ENCODE measurements around the gene PLAC9. TPM values are rescaled to one million over a fixed set of nuclear protein-coding genes. Genes with fewer than 3 reads are reported as not detected.

The PLAC9 gene
- total and polyA plus RNA-seq, 2 experiments from 2014 or later = 1.1 to 11.0 TPM

- no peaks in the 10 kb centered on the region for H3K79me2 ChIP-seq (replicated peaks; ENCODE audit: insufficient read depth)
- no peak overlapping the region for H3K4me2 ChIP-seq
- H3K27me3 ChIP-seq (ENCODE audit: insufficient read depth) = no peaks in the 10 kb centered on the region
- H2AFZ ChIP-seq = no peak overlapping the region
- no peak for ATAC-seq
- Mint-ChIP-seq H3K4me1 (peaks cover 15% of the 10 kb centered on the region), H3K9me3 (no peaks in the 10 kb centered on the region; the same call in 2 of the 3 replicates), H3K27me3 (ENCODE audit: insufficient read depth, low read depth, poor library complexity) (peaks cover 6% of the 10 kb centered on the region), H3K27ac (no peak overlapping the region), H3K4me3 (no peak overlapping the region), H3K36me3 (ENCODE audit: low read depth) (peaks cover 31% of the 10 kb centered on the region)
- TF ChIP-seq POLR2AphosphoS5 (IDR thresholded peaks at IDR 0.05; ENCODE audit: low read depth) (no peak), CTCF (conservative IDR thresholded peaks at IDR 0.05; ENCODE audit: low read depth in 2 of 2) (no peak), NANOG (IDR thresholded peaks at IDR 0.05; ENCODE audit: borderline replicate concordance) (no peak), STAT1 (IDR thresholded peaks at IDR 0.05; ENCODE audit: unreplicated experiment) (no peak), ZNF331 (CRISPR knock-in tag; IDR thresholded peaks at IDR 0.05; ENCODE audit: low read depth) (no peak)
- no peaks in the 10 kb centered on the region for H4K20me1 ChIP-seq (replicated peaks; ENCODE audit: insufficient read depth)
- H3K27ac ChIP-seq (ENCODE audit: low read depth) = no peak overlapping the region
- H3K36me3 ChIP-seq (ENCODE audit: insufficient read depth) = no peaks in the 10 kb centered on the region
- no peaks in the 10 kb centered on the region for H3K9me2 ChIP-seq (ENCODE audit: insufficient read depth)
- no peaks in the 10 kb centered on the region for H3F3A ChIP-seq (replicated peaks; ENCODE audit: low read depth)
- DNase-seq (ENCODE audit: low spot score) = no peak
- H3K4me1 ChIP-seq (ENCODE audit: insufficient read depth) = no peaks in the 10 kb centered on the region
- H3K4me3 ChIP-seq = no peak overlapping the region
Observed at GRCh38 chr10:80154626-80154977, 22.1 kb downstream of the PLAC9 start.

DNA sequence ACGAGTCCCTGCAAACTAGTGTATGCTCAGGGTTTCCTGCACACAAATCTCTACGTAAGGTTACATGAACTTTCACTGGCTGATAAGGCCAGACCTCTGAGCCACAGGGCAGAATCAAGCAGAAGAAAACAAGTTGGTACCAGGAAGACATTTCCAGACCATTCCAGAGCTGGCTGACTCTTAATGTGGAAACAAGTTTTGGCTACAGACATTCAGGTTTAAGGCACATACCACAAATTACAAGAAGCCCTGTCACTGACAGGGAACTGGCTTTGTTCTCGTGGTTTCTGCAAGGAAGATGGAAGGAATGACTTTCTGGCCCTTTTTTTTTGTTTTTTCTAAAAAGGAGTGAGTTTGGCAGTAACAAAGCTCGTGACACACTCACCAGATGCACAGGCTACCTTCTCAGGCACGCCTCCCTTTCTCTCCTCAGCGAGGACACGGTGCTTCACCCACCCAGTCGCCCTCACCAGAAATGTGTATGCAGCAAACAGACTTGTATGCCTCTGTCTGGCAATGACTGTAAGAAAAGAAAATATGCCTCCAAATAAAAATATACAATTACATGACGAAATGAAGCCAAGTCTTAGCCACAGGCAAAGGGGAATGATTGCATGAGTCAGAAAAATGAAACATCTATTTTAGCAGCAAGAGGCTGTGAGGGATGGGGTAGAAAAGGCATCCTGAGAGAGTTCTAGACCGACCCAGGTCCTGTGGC, 22.6 kb downstream of the PLAC9 start:
- no peak overlapping the region for H3K4me3 Mint-ChIP-seq
- Histone ChIP-seq H3K4me3 (no peak overlapping the region), H4K20me1 (replicated peaks; ENCODE audit: insufficient read depth) (no peaks in the 10 kb centered on the region), H3K9me2 (ENCODE audit: insufficient read depth) (no peaks in the 10 kb centered on the region), H3K4me1 (ENCODE audit: insufficient read depth) (no peaks in the 10 kb centered on the region), H3F3A (replicated peaks; ENCODE audit: low read depth) (no peaks in the 10 kb centered on the region), H3K27me3 (ENCODE audit: insufficient read depth) (no peaks in the 10 kb centered on the region), H3K36me3 (ENCODE audit: insufficient read depth) (no peaks in the 10 kb centered on the region), H3K27ac (ENCODE audit: low read depth) (no peak overlapping the region), H3K79me2 (replicated peaks; ENCODE audit: insufficient read depth) (no peaks in the 10 kb centered on the region), H2AFZ (no peak overlapping the region), H3K4me2 (no peak overlapping the region)
- ATAC-seq = no peak
- DNase-seq (ENCODE audit: low spot score) = no peak
- no peak for TF ChIP-seq POLR2AphosphoS5 (IDR thresholded peaks at IDR 0.05; ENCODE audit: low read depth)
- no peak for TF ChIP-seq JUNB (IDR thresholded peaks at IDR 0.05; ENCODE audit: unreplicated experiment)
- TF ChIP-seq CTCF (conservative IDR thresholded peaks at IDR 0.05; ENCODE audit: low read depth in 2 of 2) = no peak
- no peak for TF ChIP-seq STAT1 (IDR thresholded peaks at IDR 0.05; ENCODE audit: unreplicated experiment)
- TF ChIP-seq ZNF331 (CRISPR knock-in tag; IDR thresholded peaks at IDR 0.05; ENCODE audit: low read depth) = no peak
- TF ChIP-seq, protein P1, sequence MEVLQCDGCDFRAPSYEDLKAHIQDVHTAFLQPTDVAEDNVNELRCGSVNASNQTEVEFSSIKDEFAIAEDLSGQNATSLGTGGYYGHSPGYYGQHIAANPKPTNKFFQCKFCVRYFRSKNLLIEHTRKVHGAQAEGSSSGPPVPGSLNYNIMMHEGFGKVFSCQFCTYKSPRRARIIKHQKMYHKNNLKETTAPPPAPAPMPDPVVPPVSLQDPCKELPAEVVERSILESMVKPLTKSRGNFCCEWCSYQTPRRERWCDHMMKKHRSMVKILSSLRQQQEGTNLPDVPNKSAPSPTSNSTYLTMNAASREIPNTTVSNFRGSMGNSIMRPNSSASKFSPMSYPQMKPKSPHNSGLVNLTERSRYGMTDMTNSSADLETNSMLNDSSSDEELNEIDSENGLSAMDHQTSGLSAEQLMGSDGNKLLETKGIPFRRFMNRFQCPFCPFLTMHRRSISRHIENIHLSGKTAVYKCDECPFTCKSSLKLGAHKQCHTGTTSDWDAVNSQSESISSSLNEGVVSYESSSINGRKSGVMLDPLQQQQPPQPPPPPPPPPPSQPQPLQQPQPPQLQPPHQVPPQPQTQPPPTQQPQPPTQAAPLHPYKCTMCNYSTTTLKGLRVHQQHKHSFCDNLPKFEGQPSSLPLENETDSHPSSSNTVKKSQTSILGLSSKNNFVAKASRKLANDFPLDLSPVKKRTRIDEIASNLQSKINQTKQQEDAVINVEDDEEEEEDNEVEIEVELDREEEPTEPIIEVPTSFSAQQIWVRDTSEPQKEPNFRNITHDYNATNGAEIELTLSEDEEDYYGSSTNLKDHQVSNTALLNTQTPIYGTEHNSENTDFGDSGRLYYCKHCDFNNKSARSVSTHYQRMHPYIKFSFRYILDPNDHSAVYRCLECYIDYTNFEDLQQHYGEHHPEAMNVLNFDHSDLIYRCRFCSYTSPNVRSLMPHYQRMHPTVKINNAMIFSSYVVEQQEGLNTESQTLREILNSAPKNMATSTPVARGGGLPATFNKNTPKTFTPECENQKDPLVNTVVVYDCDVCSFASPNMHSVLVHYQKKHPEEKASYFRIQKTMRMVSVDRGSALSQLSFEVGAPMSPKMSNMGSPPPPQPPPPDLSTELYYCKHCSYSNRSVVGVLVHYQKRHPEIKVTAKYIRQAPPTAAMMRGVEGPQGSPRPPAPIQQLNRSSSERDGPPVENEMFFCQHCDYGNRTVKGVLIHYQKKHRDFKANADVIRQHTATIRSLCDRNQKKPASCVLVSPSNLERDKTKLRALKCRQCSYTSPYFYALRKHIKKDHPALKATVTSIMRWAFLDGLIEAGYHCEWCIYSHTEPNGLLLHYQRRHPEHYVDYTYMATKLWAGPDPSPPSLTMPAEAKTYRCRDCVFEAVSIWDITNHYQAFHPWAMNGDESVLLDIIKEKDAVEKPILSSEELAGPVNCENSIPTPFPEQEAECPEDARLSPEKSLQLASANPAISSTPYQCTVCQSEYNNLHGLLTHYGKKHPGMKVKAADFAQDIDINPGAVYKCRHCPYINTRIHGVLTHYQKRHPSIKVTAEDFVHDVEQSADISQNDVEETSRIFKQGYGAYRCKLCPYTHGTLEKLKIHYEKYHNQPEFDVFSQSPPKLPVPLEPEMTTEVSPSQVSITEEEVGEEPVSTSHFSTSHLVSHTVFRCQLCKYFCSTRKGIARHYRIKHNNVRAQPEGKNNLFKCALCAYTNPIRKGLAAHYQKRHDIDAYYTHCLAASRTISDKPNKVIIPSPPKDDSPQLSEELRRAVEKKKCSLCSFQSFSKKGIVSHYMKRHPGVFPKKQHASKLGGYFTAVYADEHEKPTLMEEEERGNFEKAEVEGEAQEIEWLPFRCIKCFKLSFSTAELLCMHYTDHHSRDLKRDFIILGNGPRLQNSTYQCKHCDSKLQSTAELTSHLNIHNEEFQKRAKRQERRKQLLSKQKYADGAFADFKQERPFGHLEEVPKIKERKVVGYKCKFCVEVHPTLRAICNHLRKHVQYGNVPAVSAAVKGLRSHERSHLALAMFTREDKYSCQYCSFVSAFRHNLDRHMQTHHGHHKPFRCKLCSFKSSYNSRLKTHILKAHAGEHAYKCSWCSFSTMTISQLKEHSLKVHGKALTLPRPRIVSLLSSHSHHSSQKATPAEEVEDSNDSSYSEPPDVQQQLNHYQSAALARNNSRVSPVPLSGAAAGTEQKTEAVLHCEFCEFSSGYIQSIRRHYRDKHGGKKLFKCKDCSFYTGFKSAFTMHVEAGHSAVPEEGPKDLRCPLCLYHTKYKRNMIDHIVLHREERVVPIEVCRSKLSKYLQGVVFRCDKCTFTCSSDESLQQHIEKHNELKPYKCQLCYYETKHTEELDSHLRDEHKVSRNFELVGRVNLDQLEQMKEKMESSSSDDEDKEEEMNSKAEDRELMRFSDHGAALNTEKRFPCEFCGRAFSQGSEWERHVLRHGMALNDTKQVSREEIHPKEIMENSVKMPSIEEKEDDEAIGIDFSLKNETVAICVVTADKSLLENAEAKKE (CRISPR knock-in tag; IDR thresholded peaks at IDR 0.05) = no peak
- TF ChIP-seq EZH2 (IDR thresholded peaks at IDR 0.05; ENCODE audit: low read depth, unreplicated experiment) = no peak
- no peak for TF ChIP-seq ZNF114 (CRISPR knock-in tag; IDR thresholded peaks at IDR 0.05)
- peaks cover 15% of the 10 kb centered on the region for H3K4me1 Mint-ChIP-seq
- no peaks in the 10 kb centered on the region; the same call in 2 of the 3 replicates for H3K9me3 Mint-ChIP-seq
- peaks cover 31% of the 10 kb centered on the region for H3K36me3 Mint-ChIP-seq (ENCODE audit: low read depth)
- H3K27me3 Mint-ChIP-seq (ENCODE audit: insufficient read depth, low read depth, poor library complexity) = peaks cover 6% of the 10 kb centered on the region
- H3K27ac Mint-ChIP-seq = no peak overlapping the region
